Stomach smooth muscle (tissue), 2 donors: Measurements from ENCODE around the gene PLS3.
"Not testable (repeated sequence)": the region's sequence is repeated elsewhere in the genome, so short reads cannot be mapped to it uniquely, and the experiment has no call there.

Experiments used
- H3K27ac ChIP-seq: one replicate; pipeline ENCODE4 v1.7.0; 2013; ENCODE audit warnings: mild to moderate bottlenecking, low read length, inconsistent platforms
- H3K27me3 ChIP-seq, 2 donors: one replicate each; pipeline ENCODE4 v1.7.0; 2013; ENCODE audit warnings: low read length in 2 of 2; ENCODE audit not compliant: insufficient read depth in 2 of 2, control insufficient read depth in 1 of 2
- H3K36me3 ChIP-seq, 2 donors: one replicate each; pipeline ENCODE4 v1.7.0; 2013; ENCODE audit warnings: low read length in 2 of 2; ENCODE audit not compliant: control insufficient read depth in 2 of 2, insufficient read depth in 2 of 2
- H3K4me1 ChIP-seq: one replicate; pipeline ENCODE4 v1.7.0; 2013; ENCODE audit warnings: low read length; ENCODE audit not compliant: control insufficient read depth, insufficient read depth
- H3K4me3 ChIP-seq, 2 donors: one replicate each; pipeline ENCODE4 v1.7.0; 2013; ENCODE audit warnings: low read length in 2 of 2
- H3K9ac ChIP-seq, 2 donors: one replicate each; pipeline ENCODE4 v1.7.0; 2013; ENCODE audit warnings: low read length in 2 of 2, mild to moderate bottlenecking in 1 of 2
- H3K9me3 ChIP-seq, 2 donors: one replicate each; pipeline ENCODE4 v1.7.0; 2013; ENCODE audit warnings: low read length in 2 of 2; ENCODE audit not compliant: control insufficient read depth in 2 of 2
- donor health status: healthy.
- donor health status: Pancreatic carcinoma.

PLS3 gene

GRCh38 chrX:115642895-115643530 is 82.0 kb downstream of the PLS3 start:
- Histone ChIP-seq H3K27ac (no peak overlapping the region), H3K4me1 (peaks cover 3% of the 10 kb centered on the region), H3K27me3 (peaks cover 0 to 4% of the 10 kb centered on the region in 2 donors), H3K4me3 (no peak overlapping the region), H3K9me3 (no peaks in the 10 kb centered on the region), H3K36me3 (peaks cover 3 to 6% of the 10 kb centered on the region in 2 donors), H3K9ac (no peak overlapping the region)

GRCh38 chrX:115644397-115644796 is 83.4 kb downstream of the PLS3 start:
- H3K27me3 ChIP-seq, H3K36me3 ChIP-seq: not testable (repeated sequence)

GRCh38 chrX:115649461-115650063 is 88.6 kb downstream of the PLS3 start:
- Histone ChIP-seq H3K27ac (no peak overlapping the region), H3K36me3 (peaks cover 0 to 3% of the 10 kb centered on the region in 2 donors), H3K27me3 (peaks cover 0 to 2% of the 10 kb centered on the region in 2 donors), H3K4me1 (peaks cover 3% of the 10 kb centered on the region), H3K9ac (no peak overlapping the region), H3K9me3 (no peaks in the 10 kb centered on the region), H3K4me3 (no peak overlapping the region)

More at GRCh38 chrX:115644397-115644796, 83.4 kb downstream of the PLS3 start:
- not testable (repeated sequence) for H3K27ac ChIP-seq, H3K9ac ChIP-seq, H3K9me3 ChIP-seq, H3K4me1 ChIP-seq, H3K4me3 ChIP-seq

GRCh38 chrX:115650449-115650848 is 89.5 kb downstream of the PLS3 start:
- H3K9me3 ChIP-seq, result no peaks in the 10 kb centered on the region
- peaks cover 0 to 2% of the 10 kb centered on the region in 2 donors for H3K27me3 ChIP-seq
- peaks cover 3% of the 10 kb centered on the region for H3K4me1 ChIP-seq
- H3K27ac ChIP-seq, result no peak overlapping the region
- H3K9ac ChIP-seq, result no peak overlapping the region
- H3K36me3 ChIP-seq, result peaks cover 0 to 2% of the 10 kb centered on the region in 2 donors
- no peak overlapping the region for H3K4me3 ChIP-seq

- no peak overlapping the region for H3K27ac ChIP-seq
- peaks cover 3% of the 10 kb centered on the region for H3K4me1 ChIP-seq
- H3K36me3 ChIP-seq, result peaks cover 0 to 2% of the 10 kb centered on the region in 2 donors
- H3K27me3 ChIP-seq, result peaks cover 0 to 2% of the 10 kb centered on the region in 2 donors
- no peak overlapping the region for H3K9ac ChIP-seq
- H3K4me3 ChIP-seq, result no peak overlapping the region
- no peaks in the 10 kb centered on the region for H3K9me3 ChIP-seq
These were observed 89.9 kb downstream of the PLS3 start for GRCh38 chrX:115650916-115651315.

- Histone ChIP-seq H3K9me3 (no peaks in the 10 kb centered on the region), H3K4me3 (no peak overlapping the region), H3K9ac (no peak overlapping the region), H3K27ac (no peak overlapping the region), H3K27me3 (peaks cover 0 to 2% of the 10 kb centered on the region in 2 donors), H3K4me1 (peaks cover 3% of the 10 kb centered on the region), H3K36me3 (no peaks in the 10 kb centered on the region)
These were observed 91.2 kb downstream of the PLS3 start for GRCh38 chrX:115652221-115652620.

- H3K9me3 ChIP-seq, result no peaks in the 10 kb centered on the region
- H3K4me3 ChIP-seq, result no peak overlapping the region
- no peak overlapping the region for H3K9ac ChIP-seq
- H3K27ac ChIP-seq, result no peak overlapping the region
- no peaks in the 10 kb centered on the region for H3K36me3 ChIP-seq
- H3K27me3 ChIP-seq, result no peaks in the 10 kb centered on the region
- H3K4me1 ChIP-seq, result no peaks in the 10 kb centered on the region
These were observed 104.1 kb downstream of the PLS3 start for GRCh38 chrX:115665122-115665521.

- no peaks in the 10 kb centered on the region for H3K4me1 ChIP-seq
- H3K27ac ChIP-seq, result no peak overlapping the region
- no peak overlapping the region for H3K9ac ChIP-seq
- peaks cover 0 to 2% of the 10 kb centered on the region in 2 donors for H3K27me3 ChIP-seq
- H3K9me3 ChIP-seq, result no peaks in the 10 kb centered on the region
- H3K4me3 ChIP-seq, result no peak overlapping the region
- no peaks in the 10 kb centered on the region for H3K36me3 ChIP-seq
These were observed 118.5 kb downstream of the PLS3 start for GRCh38 chrX:115679460-115679859.

- H3K27me3 ChIP-seq, result peaks cover 0 to 7% of the 10 kb centered on the region in 2 donors
- H3K36me3 ChIP-seq, result no peaks in the 10 kb centered on the region
- no peak overlapping the region for H3K9ac ChIP-seq
- H3K4me3 ChIP-seq, result no peak overlapping the region
- no peaks in the 10 kb centered on the region for H3K4me1 ChIP-seq
- H3K27ac ChIP-seq, result no peak overlapping the region
- H3K9me3 ChIP-seq, result no peaks in the 10 kb centered on the region
These were observed 126.6 kb downstream of the PLS3 start for GRCh38 chrX:115687595-115687994.

- Histone ChIP-seq H3K4me1 (no peaks in the 10 kb centered on the region), H3K36me3 (no peaks in the 10 kb centered on the region), H3K9ac (no peak overlapping the region), H3K4me3 (no peak overlapping the region), H3K27me3 (peaks cover 0 to 15% of the 10 kb centered on the region in 2 donors), H3K27ac (no peak overlapping the region), H3K9me3 (no peaks in the 10 kb centered on the region)
These were observed 129.0 kb downstream of the PLS3 start for GRCh38 chrX:115689931-115690330.
